Sigmoid colon (tissue), 7 donors: ENCODE data around the gene CPA1. TPM values are rescaled to one million over a fixed set of nuclear protein-coding genes. Genes with fewer than 3 reads are reported as not detected.

Source experiments
- DNase-seq: peaks from one replicate; pipeline ENCODE4 v3.0.0-alpha.2; 2019
- H3K27ac ChIP-seq, 4 donors: fragments of 200-600 bp; sonication (generic); one replicate each; pipeline ENCODE4 v1.5.1; 2016 to 2019; ENCODE audit warnings: mild to moderate bottlenecking in 1 of 4
- H3K27me3 ChIP-seq, 3 donors: fragments of 200-600 bp; sonication (generic); one replicate each; pipeline ENCODE4 v1.5.1; 2019; ENCODE audit warnings: mild to moderate bottlenecking in 1 of 3
- H3K36me3 ChIP-seq, 4 donors: fragments of 200-600 bp; sonication (generic); one replicate each; pipeline ENCODE4 v1.5.1; 2016 to 2019
- H3K4me1 ChIP-seq, 4 donors: fragments of 200-600 bp; sonication (generic); one replicate each; pipeline ENCODE4 v1.5.1; 2017 to 2019
- H3K4me3 ChIP-seq, 4 donors: fragments of 200-600 bp; sonication (generic); one replicate each; pipeline ENCODE4 v1.5.1; 2017 to 2019; ENCODE audit warnings: mild to moderate bottlenecking in 2 of 4, moderate library complexity in 1 of 4
- H3K9me3 ChIP-seq, 4 donors: fragments of 200-600 bp in 3 of 4; sonication (generic) in 3 of 4; one replicate each; pipeline versions ENCODE4 v1.5.1 to v1.6.1; 2013 to 2019
- EP300 ChIP-seq, 4 donors: sonication (generic); formaldehyde crosslinking; IDR thresholded peaks; one replicate each; pipeline ENCODE4 v1.6.1; 2017; ENCODE audit warnings: antibody characterized with exemption in 4 of 4
- POLR2A ChIP-seq, 2 donors: fragments of 450-650 bp; IDR thresholded peaks; one replicate each; pipeline ENCODE4 v1.6.1; 2016; ENCODE audit warnings: antibody characterized with exemption in 2 of 2, mild to moderate bottlenecking in 2 of 2, moderate library complexity in 2 of 2
- POLR2AphosphoS5 ChIP-seq, 4 donors: sonication (generic); formaldehyde crosslinking; IDR thresholded peaks; one replicate each; pipeline ENCODE4 v1.6.1; 2017; ENCODE audit warnings: antibody characterized with exemption in 4 of 4
- WGBS, 2 donors: extraction: QIAGEN DNeasy Blood & Tissue Kit; methylation state at CpG; one replicate each; pipeline ENCODE4 v1.1.7; 2013; 5-methylcytosine and 5-hydroxymethylcytosine counted together
- intact Hi-C: fragments of 100-400 bp; cut with DNase I; formaldehyde crosslinking; loops from one replicate; pipeline ENCODE4 v1.15.1; 2023
- polyA plus RNA-seq, 3 donors: library from polyadenylated mRNA; stranded (reverse); fragments of 200-250 nt; gene quantifications; one replicate each; pipeline ENCODE4 v1.2.3, GENCODE V29; 2013
- total RNA-seq, 4 donors: library from RNA; depleted of rRNA; stranded (reverse); fragments of >200 nt; gene quantifications; one replicate each; pipeline ENCODE4 v1.1.0, GENCODE V29; 2016
- TF ChIP-seq, protein P1 (sequence below), 4 experiments: fragments of 450-650 bp in 3 of 4; fragments of 200-600 bp in 1 of 4; IDR thresholded peaks; one replicate each; pipeline ENCODE4 v1.5.1; 2016 to 2019; ENCODE audit warnings: antibody characterized with exemption in 4 of 4, mild to moderate bottlenecking in 3 of 4, moderate library complexity in 2 of 4
- donor health status: healthy with polysubstance abuse.
- donor health status: Bipolar disorder and iron deficiency.
- donor health status: healthy.

The CPA1 gene
- total and polyA plus RNA-seq, 7 donors, result 0.34 to 7.8 (median 1.7) TPM; not detected in 3

GRCh38 chr7:130346941-130347340 is 33.4 kb upstream of the CPA1 start:
- WGBS, 2 donors, result 88 to 90% methylated on average over 12 of the region's 12 CpGs

GRCh38 chr7:130349911-130350782 is 30.1 kb upstream of the CPA1 start:
- TF ChIP-seq, protein P1, sequence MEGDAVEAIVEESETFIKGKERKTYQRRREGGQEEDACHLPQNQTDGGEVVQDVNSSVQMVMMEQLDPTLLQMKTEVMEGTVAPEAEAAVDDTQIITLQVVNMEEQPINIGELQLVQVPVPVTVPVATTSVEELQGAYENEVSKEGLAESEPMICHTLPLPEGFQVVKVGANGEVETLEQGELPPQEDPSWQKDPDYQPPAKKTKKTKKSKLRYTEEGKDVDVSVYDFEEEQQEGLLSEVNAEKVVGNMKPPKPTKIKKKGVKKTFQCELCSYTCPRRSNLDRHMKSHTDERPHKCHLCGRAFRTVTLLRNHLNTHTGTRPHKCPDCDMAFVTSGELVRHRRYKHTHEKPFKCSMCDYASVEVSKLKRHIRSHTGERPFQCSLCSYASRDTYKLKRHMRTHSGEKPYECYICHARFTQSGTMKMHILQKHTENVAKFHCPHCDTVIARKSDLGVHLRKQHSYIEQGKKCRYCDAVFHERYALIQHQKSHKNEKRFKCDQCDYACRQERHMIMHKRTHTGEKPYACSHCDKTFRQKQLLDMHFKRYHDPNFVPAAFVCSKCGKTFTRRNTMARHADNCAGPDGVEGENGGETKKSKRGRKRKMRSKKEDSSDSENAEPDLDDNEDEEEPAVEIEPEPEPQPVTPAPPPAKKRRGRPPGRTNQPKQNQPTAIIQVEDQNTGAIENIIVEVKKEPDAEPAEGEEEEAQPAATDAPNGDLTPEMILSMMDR (IDR thresholded peaks at IDR 0.05), result no peak
- TF ChIP-seq POLR2AphosphoS5 (IDR thresholded peaks at IDR 0.05) (no peak), POLR2A (IDR thresholded peaks at IDR 0.05) (no peak), EP300 (IDR thresholded peaks at IDR 0.05) (no peak)
- H3K4me1 ChIP-seq, result peaks cover 0 to 10% (median 4%) of the 10 kb centered on the region in 4 donors
- no peaks in the 10 kb centered on the region for H3K27me3 ChIP-seq
- DNase-seq, result no peak
- H3K4me3 ChIP-seq, result no peak overlapping the region
- intact Hi-C loops, result no loop called here
- no peaks in the 10 kb centered on the region for H3K9me3 ChIP-seq
- H3K27ac ChIP-seq, result peak overlapping the region in 1 of 4 donors; percentile 64
- 77 to 79% methylated on average over 16 of the region's 16 CpGs for WGBS, 2 donors
- no peaks in the 10 kb centered on the region for H3K36me3 ChIP-seq

More at GRCh38 chr7:130346941-130347340, 33.4 kb upstream of the CPA1 start:
- Histone ChIP-seq H3K36me3 (no peaks in the 10 kb centered on the region), H3K4me3 (no peak overlapping the region), H3K27me3 (no peaks in the 10 kb centered on the region), H3K9me3 (no peaks in the 10 kb centered on the region), H3K4me1 (no peaks in the 10 kb centered on the region), H3K27ac (no peak overlapping the region)
- intact Hi-C loops, result no loop called here
- TF ChIP-seq, protein P1 (IDR thresholded peaks at IDR 0.05), result no peak
- no peak for TF ChIP-seq POLR2A (IDR thresholded peaks at IDR 0.05)
- no peak for TF ChIP-seq EP300 (IDR thresholded peaks at IDR 0.05)
- no peak for TF ChIP-seq POLR2AphosphoS5 (IDR thresholded peaks at IDR 0.05)
- no peak for DNase-seq

GRCh38 chr7:130350945-130351790 is 29.1 kb upstream of the CPA1 start:
- Histone ChIP-seq H3K36me3 (no peaks in the 10 kb centered on the region), H3K9me3 (no peaks in the 10 kb centered on the region), H3K4me3 (no peak overlapping the region), H3K4me1 (peaks cover 0 to 16% (median 8%) of the 10 kb centered on the region in 4 donors), H3K27me3 (no peaks in the 10 kb centered on the region), H3K27ac (peak overlapping the region; percentile 50 to 67 (median 64))
- no peak for DNase-seq
- intact Hi-C loops, result no loop called here
- no peak for TF ChIP-seq POLR2AphosphoS5 (IDR thresholded peaks at IDR 0.05)
- no peak for TF ChIP-seq EP300 (IDR thresholded peaks at IDR 0.05)
- no peak for TF ChIP-seq POLR2A (IDR thresholded peaks at IDR 0.05)
- TF ChIP-seq, protein P1 (IDR thresholded peaks at IDR 0.05), result no peak
- WGBS, 2 donors, result 64% methylated on average over 20 of the region's 20 CpGs

- H3K4me1 ChIP-seq, result peaks cover 0 to 22% (median 14%) of the 10 kb centered on the region in 4 donors
- H3K27me3 ChIP-seq, result no peaks in the 10 kb centered on the region
- TF ChIP-seq, protein P1 (IDR thresholded peaks at IDR 0.05), result no peak
- TF ChIP-seq POLR2A (IDR thresholded peaks at IDR 0.05), result no peak
- TF ChIP-seq POLR2AphosphoS5 (IDR thresholded peaks at IDR 0.05), result no peak
- no peak for TF ChIP-seq EP300 (IDR thresholded peaks at IDR 0.05)
- no peaks in the 10 kb centered on the region for H3K9me3 ChIP-seq
- H3K27ac ChIP-seq, result peak overlapping the region; percentile 50 to 67 (median 64)
- no peak overlapping the region for H3K4me3 ChIP-seq
- WGBS, 2 donors, result 83 to 86% methylated on average over 6 of the region's 6 CpGs
- DNase-seq, result no peak
- no peaks in the 10 kb centered on the region for H3K36me3 ChIP-seq
- intact Hi-C loops, result no loop called here
Observed at GRCh38 chr7:130351791-130352090, 28.6 kb upstream of the CPA1 start.
